Upper lobe of right lung (tissue), 1 donor: ENCODE data around the gene CACNG1. TPM values are rescaled to one million over a fixed set of nuclear protein-coding genes. Genes with fewer than 3 reads are reported as not detected.

Experiments used
- ATAC-seq: fragments of 200-7000 bp; cut with Tn5 transposase; one replicate; pipeline ENCODE4 v1.9.1; 2020; ENCODE audit warnings: mild to moderate bottlenecking, moderate library complexity
- DNase-seq: peaks from one replicate; pipeline ENCODE4 v3.0.0-alpha.2; 2020
- H3K27ac ChIP-seq: fragments of 200-600 bp; one replicate; pipeline ENCODE4 v1.8.0; 2022
- H3K27me3 ChIP-seq: fragments of 200-600 bp; one replicate; pipeline ENCODE4 v1.8.0; 2022; ENCODE audit warnings: mild to moderate bottlenecking
- H3K36me3 ChIP-seq: fragments of 200-600 bp; one replicate; pipeline ENCODE4 v1.8.0; 2022
- H3K4me1 ChIP-seq: fragments of 200-600 bp; one replicate; pipeline ENCODE4 v1.8.0; 2022
- H3K4me3 ChIP-seq: fragments of 200-600 bp; one replicate; pipeline ENCODE4 v1.8.0; 2022; ENCODE audit warnings: mild to moderate bottlenecking
- H3K9me3 ChIP-seq: fragments of 200-600 bp; one replicate; pipeline ENCODE4 v1.8.0; 2022
- CTCF ChIP-seq: fragments of 200-600 bp; IDR thresholded peaks from one replicate; pipeline ENCODE4 v1.8.0; 2022; ENCODE audit warnings: antibody characterized with exemption
- intact Hi-C: fragments of 100-400 bp; cut with DNase I; formaldehyde crosslinking; loops from one replicate; pipeline ENCODE4 v1.11.0; 2022
- total RNA-seq: library from RNA; stranded (reverse); fragmentation: NEBNext Ultra II Directional; extraction: Animal tissue kit (Norgen Biotek cat#: 25700); gene quantifications from one replicate; pipeline ENCODE4 v1.2.1, GENCODE V29; 2021
- donor health status: DM: no; HTN: yes; CAD: no; lungs with severe emphysema.

CACNG1 gene
- total RNA-seq, 1 donor from 2014 or later: not detected

GRCh38 chr17:67066717-67067116 lies 22.4 kb downstream of the CACNG1 start:
- Histone ChIP-seq H3K27ac (no peak overlapping the region), H3K36me3 (peaks cover under 1% of the 10 kb centered on the region), H3K4me1 (no peaks in the 10 kb centered on the region), H3K9me3 (no peaks in the 10 kb centered on the region), H3K4me3 (no peak overlapping the region), H3K27me3 (no peaks in the 10 kb centered on the region)
- ATAC-seq: no peak
- intact Hi-C loops: no loop called here
- no peak for TF ChIP-seq CTCF
- no peak for DNase-seq

- DNase-seq: no peak
- no peaks in the 10 kb centered on the region for H3K27me3 ChIP-seq
- H3K4me3 ChIP-seq: no peak overlapping the region
- no peak overlapping the region for H3K27ac ChIP-seq
- H3K9me3 ChIP-seq: no peaks in the 10 kb centered on the region
- no peak for TF ChIP-seq CTCF
- peaks cover 10% of the 10 kb centered on the region for H3K36me3 ChIP-seq
- intact Hi-C loops: no loop called here
- no peaks in the 10 kb centered on the region for H3K4me1 ChIP-seq
- no peak for ATAC-seq
Measured at GRCh38 chr17:67067571-67068482, 23.5 kb downstream of the CACNG1 start.

- H3K27me3 ChIP-seq: no peaks in the 10 kb centered on the region
- H3K27ac ChIP-seq: no peak overlapping the region
- H3K4me3 ChIP-seq: no peak overlapping the region
- H3K4me1 ChIP-seq: no peaks in the 10 kb centered on the region
- no peaks in the 10 kb centered on the region for H3K9me3 ChIP-seq
- TF ChIP-seq CTCF: no peak
- H3K36me3 ChIP-seq: peaks cover 17% of the 10 kb centered on the region
- intact Hi-C loops: no loop called here
- no peak for DNase-seq
- ATAC-seq: peak; percentile 17
Measured at GRCh38 chr17:67068999-67069398, 24.6 kb downstream of the CACNG1 start.

GRCh38 chr17:67069603-67070136 lies 25.3 kb downstream of the CACNG1 start:
- Histone ChIP-seq H3K9me3 (no peaks in the 10 kb centered on the region), H3K4me1 (no peaks in the 10 kb centered on the region), H3K27me3 (no peaks in the 10 kb centered on the region), H3K4me3 (no peak overlapping the region), H3K36me3 (peaks cover 20% of the 10 kb centered on the region), H3K27ac (no peak overlapping the region)
- DNase-seq (no peak), ATAC-seq (no peak)
- intact Hi-C loops: no loop called here
- no peak for TF ChIP-seq CTCF

GRCh38 chr17:67071595-67071994 lies 27.2 kb downstream of the CACNG1 start:
- Histone ChIP-seq H3K27me3 (no peaks in the 10 kb centered on the region), H3K27ac (no peak overlapping the region), H3K4me3 (no peak overlapping the region), H3K9me3 (no peaks in the 10 kb centered on the region), H3K4me1 (no peaks in the 10 kb centered on the region), H3K36me3 (peaks cover 30% of the 10 kb centered on the region)
- no peak for TF ChIP-seq CTCF
- DNase-seq: no peak
- no peak for ATAC-seq
- intact Hi-C loops: no loop called here
